Gastrocnemius medialis (tissue), 4 donors: ENCODE measurements around the gene ST6GALNAC3. TPM values are rescaled to one million over a fixed set of nuclear protein-coding genes. Genes with fewer than 3 reads are reported as not detected.

Source experiments
- ATAC-seq, 2 donors: fragments of 150-250 bp; one replicate each; pipeline ENCODE4 v1.9.1; 2016
- DNase-seq, 2 donors: peaks; one replicate each; pipeline ENCODE4 v3.0.0-alpha.2; 2019
- H3K27ac ChIP-seq, 4 donors: fragments of 200-600 bp; sonication (generic); 1 replicate in 1 of 4; 2 replicates in 3 of 4; pipeline ENCODE4 v1.5.1; 2016 to 2018; ENCODE audit warnings: mild to moderate bottlenecking in 2 of 4, moderate library complexity in 1 of 4
- H3K27me3 ChIP-seq, 3 donors: fragments of 200-600 bp; sonication (generic) in 2 of 3; 1 replicate in 1 of 3; 2 replicates in 2 of 3; pipeline versions ENCODE4 v1.5.1 to v1.6.0; 2016 to 2019; ENCODE audit warnings: mild to moderate bottlenecking in 1 of 3, moderate library complexity in 1 of 3
- H3K36me3 ChIP-seq, 2 donors: fragments of 200-600 bp; sonication (generic) in 1 of 2; one replicate each; pipeline ENCODE4 v1.5.1; 2017 to 2018
- H3K4me1 ChIP-seq, 2 donors: fragments of 200-600 bp; sonication (generic) in 1 of 2; one replicate each; pipeline ENCODE4 v1.5.1; 2016 to 2017; ENCODE audit warnings: mild to moderate bottlenecking in 2 of 2
- H3K4me3 ChIP-seq, 4 donors: fragments of 200-600 bp; sonication (generic) in 3 of 4; 1 replicate in 1 of 4; 2 replicates in 3 of 4; pipeline ENCODE4 v1.5.1; 2016 to 2019; ENCODE audit warnings: mild to moderate bottlenecking in 2 of 4
- H3K9me3 ChIP-seq, 3 donors: fragments of 200-600 bp; sonication (generic) in 2 of 3; 1 replicate in 1 of 3; 2 replicates in 2 of 3; pipeline ENCODE4 v1.5.1; 2016 to 2019
- POLR2A ChIP-seq, 2 donors: fragments of 450-650 bp; IDR thresholded peaks; one replicate each; pipeline ENCODE4 v1.6.1; 2017; ENCODE audit warnings: antibody characterized with exemption in 2 of 2, mild to moderate bottlenecking in 2 of 2, moderate library complexity in 2 of 2
- in situ Hi-C, 4 donors: fragments of 200-750 bp; cut with MboI; loops; one replicate each; pipeline versions ENCODE4 v1.15.0 to v1.8.0; 2017; ENCODE audit warnings: low sequenced_read_pairs in 4 of 4
- intact Hi-C: fragments of 100-400 bp; cut with DNase I; formaldehyde crosslinking; loops from one replicate; pipeline ENCODE4 v1.15.1; 2023; ENCODE audit warnings: low total_unique reads
- total RNA-seq, 4 donors: library from RNA; depleted of rRNA; stranded (reverse); fragments of >200 nt; gene quantifications; one replicate each; pipeline versions ENCODE4 v1.1.0 to v1.2.3, GENCODE V29; 2016
- TF ChIP-seq, protein P1 (sequence below), 5 experiments: fragments of 450-650 bp in 3 of 5; fragments of 200-600 bp in 2 of 5; sonication (generic) in 2 of 5; IDR thresholded peaks in 4 of 5; conservative IDR thresholded peaks in 1 of 5; 1 replicate in 4 of 5; 2 replicates in 1 of 5; pipeline ENCODE4 v1.5.1; 2016 to 2019; ENCODE audit warnings: antibody characterized with exemption in 5 of 5, mild to moderate bottlenecking in 3 of 5, moderate library complexity in 3 of 5

ST6GALNAC3 gene
- total RNA-seq, 4 donors from 2014 or later: 1.7 to 3.9 (median 2.8) TPM

DNA sequence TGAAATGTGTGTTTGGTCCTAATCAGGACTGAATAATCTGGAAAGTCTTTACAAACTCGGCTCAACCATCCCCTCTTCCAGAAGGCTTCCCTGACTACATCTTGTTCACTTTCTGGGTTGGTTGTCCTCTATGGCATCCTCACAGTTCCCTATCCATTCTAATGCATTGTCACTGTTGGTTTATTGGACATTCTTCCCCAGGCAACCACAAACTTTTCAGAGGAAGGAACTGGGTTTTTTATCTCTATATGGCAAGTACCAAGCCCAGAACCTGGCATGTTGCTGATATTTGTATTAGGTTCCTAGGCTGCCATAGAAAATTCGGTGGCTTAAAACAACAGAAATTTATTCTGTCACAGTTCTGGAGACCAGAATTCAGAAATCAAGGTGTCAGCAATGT, 429.2 kb downstream of the ST6GALNAC3 start:
- ATAC-seq (no peak), DNase-seq (no peak)
- TF ChIP-seq POLR2A (IDR thresholded peaks at IDR 0.05): no peak
- TF ChIP-seq, protein P1, sequence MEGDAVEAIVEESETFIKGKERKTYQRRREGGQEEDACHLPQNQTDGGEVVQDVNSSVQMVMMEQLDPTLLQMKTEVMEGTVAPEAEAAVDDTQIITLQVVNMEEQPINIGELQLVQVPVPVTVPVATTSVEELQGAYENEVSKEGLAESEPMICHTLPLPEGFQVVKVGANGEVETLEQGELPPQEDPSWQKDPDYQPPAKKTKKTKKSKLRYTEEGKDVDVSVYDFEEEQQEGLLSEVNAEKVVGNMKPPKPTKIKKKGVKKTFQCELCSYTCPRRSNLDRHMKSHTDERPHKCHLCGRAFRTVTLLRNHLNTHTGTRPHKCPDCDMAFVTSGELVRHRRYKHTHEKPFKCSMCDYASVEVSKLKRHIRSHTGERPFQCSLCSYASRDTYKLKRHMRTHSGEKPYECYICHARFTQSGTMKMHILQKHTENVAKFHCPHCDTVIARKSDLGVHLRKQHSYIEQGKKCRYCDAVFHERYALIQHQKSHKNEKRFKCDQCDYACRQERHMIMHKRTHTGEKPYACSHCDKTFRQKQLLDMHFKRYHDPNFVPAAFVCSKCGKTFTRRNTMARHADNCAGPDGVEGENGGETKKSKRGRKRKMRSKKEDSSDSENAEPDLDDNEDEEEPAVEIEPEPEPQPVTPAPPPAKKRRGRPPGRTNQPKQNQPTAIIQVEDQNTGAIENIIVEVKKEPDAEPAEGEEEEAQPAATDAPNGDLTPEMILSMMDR (IDR thresholded peaks at IDR 0.05 in 4 of 5, conservative IDR thresholded peaks at IDR 0.05 in 1 of 5): no peak
- in situ Hi-C loops: no loop called here
- intact Hi-C loops: no loop called here
- no peaks in the 10 kb centered on the region for H3K36me3 ChIP-seq
- no peaks in the 10 kb centered on the region for H3K9me3 ChIP-seq
- no peak overlapping the region for H3K4me3 ChIP-seq
- H3K27ac ChIP-seq: no peak overlapping the region
- H3K27me3 ChIP-seq: no peaks in the 10 kb centered on the region
- H3K4me1 ChIP-seq: no peaks in the 10 kb centered on the region

DNA sequence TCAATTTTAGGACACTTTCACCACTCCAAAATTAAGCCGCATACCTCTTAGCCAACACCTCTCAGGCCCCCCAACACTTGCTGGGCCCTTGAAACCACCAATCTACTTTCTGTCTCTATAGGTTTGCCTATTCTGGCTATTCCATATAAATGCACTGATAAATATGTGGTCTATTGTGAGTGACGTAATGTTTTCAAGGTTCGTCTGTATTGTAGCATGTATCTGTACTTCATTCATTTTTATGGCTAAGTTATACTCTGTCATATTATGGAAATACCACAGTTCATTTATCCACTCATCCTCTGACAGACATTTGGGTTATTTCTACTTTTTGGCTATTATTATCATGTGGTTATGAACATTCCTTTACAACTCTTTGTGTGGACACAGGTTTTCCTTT, 432.8 kb downstream of the ST6GALNAC3 start:
- intact Hi-C loops: no loop called here

DNA sequence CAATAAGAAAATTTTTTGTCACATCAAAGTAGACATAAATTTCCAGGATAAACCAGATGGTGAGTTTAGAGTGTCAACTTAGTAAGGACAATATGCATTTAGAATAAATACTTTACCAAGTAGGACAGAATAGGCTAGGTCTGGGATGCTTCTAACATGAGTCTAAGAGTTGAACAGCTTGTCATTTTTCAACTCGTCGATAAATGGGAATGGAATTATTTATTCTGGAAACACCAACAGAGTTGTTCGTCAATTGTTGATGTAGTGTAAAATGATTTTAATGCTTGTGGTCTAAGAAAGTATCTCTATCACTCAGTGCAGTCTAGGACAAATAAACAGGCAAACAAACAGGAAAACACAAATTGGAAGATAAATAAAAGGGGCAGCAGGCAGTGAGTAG, 434.3 kb downstream of the ST6GALNAC3 start:
- intact Hi-C loops (no loop called here), in situ Hi-C loops (no loop called here)
- TF ChIP-seq POLR2A (IDR thresholded peaks at IDR 0.05): no peak
- TF ChIP-seq, protein P1 (IDR thresholded peaks at IDR 0.05 in 4 of 5, conservative IDR thresholded peaks at IDR 0.05 in 1 of 5): no peak
- ATAC-seq (no peak), DNase-seq (no peak)
- Histone ChIP-seq H3K4me1 (peaks cover 0 to 3% of the 10 kb centered on the region in 2 donors), H3K9me3 (no peaks in the 10 kb centered on the region), H3K27ac (no peak overlapping the region), H3K27me3 (no peaks in the 10 kb centered on the region), H3K36me3 (no peaks in the 10 kb centered on the region), H3K4me3 (no peak overlapping the region)

More for the DNA sequence above, 432.8 kb downstream of the ST6GALNAC3 start:
- Histone ChIP-seq H3K27me3 (no peaks in the 10 kb centered on the region), H3K27ac (no peak overlapping the region), H3K36me3 (no peaks in the 10 kb centered on the region), H3K4me1 (peaks cover 0 to 3% of the 10 kb centered on the region in 2 donors), H3K4me3 (no peak overlapping the region), H3K9me3 (no peaks in the 10 kb centered on the region)
- DNase-seq (no peak), ATAC-seq (no peak)
- TF ChIP-seq, protein P1 (IDR thresholded peaks at IDR 0.05 in 4 of 5, conservative IDR thresholded peaks at IDR 0.05 in 1 of 5): no peak
- no peak for TF ChIP-seq POLR2A (IDR thresholded peaks at IDR 0.05)
- in situ Hi-C loops: no loop called here

DNA sequence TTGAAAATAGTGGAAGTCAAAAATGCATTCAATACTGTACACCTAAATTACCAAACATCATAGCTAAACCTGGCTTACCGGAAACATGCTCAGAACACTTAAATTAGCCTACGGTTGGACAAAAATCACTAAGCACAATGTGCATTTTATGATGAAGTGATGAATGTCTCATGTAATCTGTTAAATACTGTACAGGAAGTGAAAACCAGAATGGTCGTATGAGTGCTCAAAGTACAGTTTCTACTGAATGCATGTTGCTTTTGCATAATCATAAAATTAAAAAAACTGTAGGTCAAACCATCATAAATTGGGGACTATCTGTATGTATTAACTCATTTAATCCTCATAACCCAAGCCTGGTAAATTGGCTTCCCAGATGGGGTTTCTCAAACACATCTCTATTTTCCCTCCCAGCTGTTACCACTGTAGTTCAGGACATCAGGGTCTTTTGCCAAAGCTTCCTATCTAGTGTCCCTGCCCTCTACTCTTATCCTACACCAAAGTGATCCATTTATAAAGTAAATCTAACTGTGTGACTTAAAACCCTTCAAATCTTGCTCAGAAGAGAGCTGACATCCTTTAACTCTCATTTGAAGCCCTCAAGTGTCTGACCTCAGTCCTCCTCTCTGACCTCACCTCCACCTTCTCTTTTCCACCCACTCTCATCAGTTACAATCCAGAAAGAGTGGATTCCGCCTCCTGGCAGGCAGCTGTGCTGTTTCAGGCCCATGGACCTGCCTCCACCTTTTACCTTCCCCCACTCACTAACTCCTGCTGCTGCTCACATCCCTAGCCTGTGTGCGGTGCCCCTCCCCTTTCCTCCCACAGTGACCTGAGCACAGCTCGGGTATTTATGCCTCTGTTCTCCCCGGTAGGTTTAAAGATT, 436.4 kb downstream of the ST6GALNAC3 start:
- in situ Hi-C loops: no loop called here
- Histone ChIP-seq H3K27me3 (no peaks in the 10 kb centered on the region), H3K4me3 (no peak overlapping the region), H3K27ac (no peak overlapping the region), H3K4me1 (peaks cover 0 to 3% of the 10 kb centered on the region in 2 donors), H3K9me3 (no peaks in the 10 kb centered on the region), H3K36me3 (no peaks in the 10 kb centered on the region)
- ATAC-seq (no peak), DNase-seq (no peak)
- TF ChIP-seq, protein P1 (IDR thresholded peaks at IDR 0.05 in 4 of 5, conservative IDR thresholded peaks at IDR 0.05 in 1 of 5): no peak
- no peak for TF ChIP-seq POLR2A (IDR thresholded peaks at IDR 0.05)
- intact Hi-C loops: no loop called here
